H9 (cell line): ENCODE measurements around the gene PCNX2. TPM values are rescaled to one million over a fixed set of nuclear protein-coding genes. Genes with fewer than 3 reads are reported as not detected.

Experiments
- DNase-seq: peaks from one replicate; pipeline ENCODE4 v3.0.0-alpha.2; 2017
- H2AFZ ChIP-seq: one replicate; pipeline ENCODE4 v1.6.1; 2013; ENCODE audit warnings: mild to moderate bottlenecking, low read length, control low read depth, moderate library complexity
- H2AK5ac ChIP-seq: 2 replicates; pipeline ENCODE4 v1.6.1; 2013; ENCODE audit warnings: low read length, control low read depth, mixed read lengths; ENCODE audit not compliant: insufficient read length
- H2BK120ac ChIP-seq: one replicate; pipeline ENCODE4 v1.6.1; 2013; ENCODE audit warnings: low read depth, mild to moderate bottlenecking, low read length, control low read depth, inconsistent platforms; ENCODE audit not compliant: poor library complexity, severe bottlenecking
- H2BK12ac ChIP-seq: 2 replicates; pipeline ENCODE4 v1.6.1; 2013; ENCODE audit warnings: low read length, control low read depth, mixed read lengths, low read depth; ENCODE audit not compliant: insufficient read length
- H2BK15ac ChIP-seq: 2 replicates; pipeline ENCODE4 v1.6.1; 2013; ENCODE audit warnings: low read depth, low read length, control low read depth
- H2BK20ac ChIP-seq: one replicate; pipeline ENCODE4 v1.6.1; 2013; ENCODE audit warnings: low read depth, mild to moderate bottlenecking, low read length, control low read depth, inconsistent platforms; ENCODE audit not compliant: poor library complexity, severe bottlenecking
- H2BK5ac ChIP-seq: 2 replicates; pipeline ENCODE4 v1.6.1; 2013; ENCODE audit warnings: low read length, control low read depth, mixed read lengths; ENCODE audit not compliant: insufficient read length
- H3K14ac ChIP-seq: 2 replicates; pipeline ENCODE4 v1.6.1; 2013; ENCODE audit warnings: low read length, control low read depth; ENCODE audit not compliant: insufficient read depth
- H3K18ac ChIP-seq: 2 replicates; pipeline ENCODE4 v1.6.1; 2013; ENCODE audit warnings: low read depth, mild to moderate bottlenecking, mixed read lengths, low read length, control low read depth; ENCODE audit not compliant: insufficient read length
- H3K23ac ChIP-seq: 2 replicates; pipeline ENCODE4 v1.6.1; 2013; ENCODE audit warnings: low read length, control low read depth, mixed read lengths, low read depth; ENCODE audit not compliant: insufficient read length
- H3K23me2 ChIP-seq: 2 replicates; pipeline ENCODE4 v1.6.1; 2013; ENCODE audit warnings: low read depth, mild to moderate bottlenecking, mixed read lengths, low read length, control low read depth; ENCODE audit not compliant: insufficient read length, poor library complexity, severe bottlenecking
- H3K27ac ChIP-seq: 2 replicates; pipeline ENCODE4 v1.5.1; 2013; ENCODE audit warnings: low read length, control low read depth, mixed read lengths, low read depth; ENCODE audit not compliant: insufficient read length
- H3K27me3 ChIP-seq: 2 replicates; pipeline ENCODE4 v1.6.1; 2013; ENCODE audit warnings: low read length, control low read depth, inconsistent platforms; ENCODE audit not compliant: insufficient read depth
- H3K4ac ChIP-seq: 2 replicates; pipeline ENCODE4 v1.6.1; 2013; ENCODE audit warnings: low read depth, mild to moderate bottlenecking, control low read depth, inconsistent platforms, low read length, moderate library complexity
- H3K4me1 ChIP-seq: 2 replicates; pipeline ENCODE4 v1.6.1; 2013; ENCODE audit warnings: low read length, control low read depth, inconsistent platforms; ENCODE audit not compliant: insufficient read depth
- H3K4me2 ChIP-seq: 2 replicates; pipeline ENCODE4 v1.6.1; 2013; ENCODE audit warnings: low read length, control low read depth, mixed read lengths; ENCODE audit not compliant: insufficient read length, insufficient read depth
- H3K56ac ChIP-seq: 2 replicates; pipeline ENCODE4 v1.6.1; 2013; ENCODE audit warnings: low read depth, mild to moderate bottlenecking, mixed read lengths, low read length, control low read depth; ENCODE audit not compliant: insufficient read length
- H3K79me1 ChIP-seq: 2 replicates; pipeline ENCODE4 v1.6.1; 2013; ENCODE audit warnings: low read depth, mild to moderate bottlenecking, moderate library complexity, low read length, control low read depth, inconsistent platforms; ENCODE audit not compliant: insufficient read depth, poor library complexity, severe bottlenecking
- H3K79me2 ChIP-seq: 2 replicates; pipeline ENCODE4 v1.6.1; 2013; ENCODE audit warnings: low read length, control low read depth, inconsistent platforms; ENCODE audit not compliant: insufficient read depth
- H3K9ac ChIP-seq: 2 replicates; pipeline ENCODE4 v1.6.1; 2013; ENCODE audit warnings: low read length, control low read depth, mixed read lengths; ENCODE audit not compliant: insufficient read length; ENCODE audit errors: extremely low read depth
- H3K9me3 ChIP-seq: one replicate; pipeline ENCODE4 v1.6.1; 2013; ENCODE audit warnings: low read depth, low read length, inconsistent platforms; ENCODE audit not compliant: control insufficient read depth
- H3T11ph ChIP-seq: one replicate; pipeline ENCODE4 v1.6.1; 2013; ENCODE audit warnings: mild to moderate bottlenecking, low read length, control low read depth, inconsistent platforms
- H4K20me1 ChIP-seq: one replicate; pipeline ENCODE4 v1.6.1; 2013; ENCODE audit not compliant: control insufficient read depth, insufficient read length, insufficient read depth
- H4K5ac ChIP-seq: 2 replicates; pipeline ENCODE4 v1.6.1; 2013; ENCODE audit warnings: low read depth, mild to moderate bottlenecking, mixed read lengths, low read length, control low read depth; ENCODE audit not compliant: insufficient read length
- H4K8ac ChIP-seq: replicated peaks from 2 replicates; pipeline ENCODE4 v1.6.1; 2013; ENCODE audit warnings: low read length, control low read depth, mixed read lengths, low read depth; ENCODE audit not compliant: insufficient read length
- H4K91ac ChIP-seq: 2 replicates; pipeline ENCODE4 v1.6.1; 2013; ENCODE audit warnings: low read depth, mild to moderate bottlenecking, moderate library complexity, mixed read lengths, low read length, control low read depth; ENCODE audit not compliant: insufficient read length
- H3K27ac Mint-ChIP-seq, 3 experiments: 2 replicates in 2 of 3; 3 replicates in 1 of 3; pipeline ENCODE4 v1.8.0; 2020 to 2021; ENCODE audit warnings: mixed read lengths in 3 of 3, mild to moderate bottlenecking in 1 of 3, moderate library complexity in 1 of 3
- H3K27me3 Mint-ChIP-seq: 2 replicates; pipeline ENCODE4 v1.8.0; 2021; ENCODE audit warnings: low read depth, mild to moderate bottlenecking, moderate library complexity, mixed read lengths
- H3K36me3 Mint-ChIP-seq, 3 experiments: 2 replicates in 2 of 3; 3 replicates in 1 of 3; pipeline ENCODE4 v1.8.0; 2020 to 2021; ENCODE audit warnings: low read depth in 3 of 3, mixed read lengths in 3 of 3; ENCODE audit not compliant: insufficient read depth in 1 of 3
- H3K4me1 Mint-ChIP-seq, 2 experiments: 2 replicates each; pipeline ENCODE4 v1.8.0; 2020; ENCODE audit warnings: mixed read lengths in 2 of 2
- H3K4me3 Mint-ChIP-seq, 2 experiments: 2 replicates in 1 of 2; 3 replicates in 1 of 2; pipeline ENCODE4 v1.8.0; 2020 to 2021; ENCODE audit warnings: mild to moderate bottlenecking in 2 of 2, mixed read lengths in 2 of 2, moderate library complexity in 1 of 2
- H3K9me3 Mint-ChIP-seq, 2 experiments: 2 replicates in 1 of 2; 3 replicates in 1 of 2; pipeline ENCODE4 v1.8.0; 2020; ENCODE audit warnings: mild to moderate bottlenecking in 2 of 2, mixed read lengths in 2 of 2, moderate library complexity in 1 of 2
- WGBS: extraction: QIAGEN DNeasy Blood & Tissue Kit; methylation state at CpG from one replicate; pipeline ENCODE4 v1.1.7; 2013; ENCODE audit warnings: missing lambda C conversion rate, low lambda C conversion rate, mixed read lengths; ENCODE audit not compliant: insufficient read length; ENCODE audit errors: extremely low coverage; 5-methylcytosine and 5-hydroxymethylcytosine counted together
- total RNA-seq: library from RNA; stranded (reverse); gene quantifications from 2 replicates; pipeline ENCODE4 v1.2.1, GENCODE V29; 2021
- TF ChIP-seq, protein P1 (sequence below): fragments of 200-600 bp; sonication (generic); conservative IDR thresholded peaks from 3 replicates; pipeline ENCODE4 v1.8.0; 2021; ENCODE audit warnings: antibody characterized with exemption, mild to moderate bottlenecking

PCNX2 gene
- total RNA-seq, 1 experiment from 2014 or later, result 45.1 TPM

DNA sequence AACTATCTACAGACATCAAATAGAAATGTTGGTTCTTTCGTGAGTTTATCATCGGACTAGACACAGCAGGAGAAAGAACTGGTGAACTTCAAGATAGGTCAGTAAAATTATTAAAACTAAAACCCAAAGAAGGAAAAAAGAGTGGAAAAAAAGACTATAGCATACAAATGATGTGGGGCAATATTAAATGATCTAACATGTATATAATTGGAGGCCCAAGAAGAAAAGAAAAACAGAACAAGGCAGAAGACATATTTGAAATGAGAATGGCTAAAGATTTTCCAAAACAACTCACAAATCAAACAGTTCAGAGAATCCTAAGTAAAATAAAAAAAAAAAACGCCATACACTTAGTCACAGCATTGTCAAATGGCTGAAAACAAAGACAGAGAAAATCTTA lies 101.8 kb downstream of the PCNX2 start:
- no peak overlapping the region for H2AFZ ChIP-seq
- H3K27ac Mint-ChIP-seq, result no peak overlapping the region; a peak in 1 of 7 replicates
- H3K36me3 Mint-ChIP-seq, result peaks cover 51 to 73% (median 65%) of the 10 kb centered on the region in 3 experiments

More for the DNA sequence above, 101.8 kb downstream of the PCNX2 start:
- Histone ChIP-seq H3K4ac (no peak overlapping the region), H3T11ph (no peak overlapping the region), H3K18ac (no peak overlapping the region), H2BK15ac (no peak overlapping the region), H4K91ac (no peak overlapping the region), H2BK120ac (no peak overlapping the region), H3K4me1 (no peaks in the 10 kb centered on the region), H3K4me2 (no peak overlapping the region), H2AK5ac (no peak overlapping the region), H3K9me3 (no peaks in the 10 kb centered on the region), H3K23me2 (no peaks in the 10 kb centered on the region), H3K23ac (no peak overlapping the region), H2BK12ac (no peak overlapping the region), H3K79me1 (no peaks in the 10 kb centered on the region), H3K27me3 (no peaks in the 10 kb centered on the region), H4K8ac (no peak overlapping the region), H3K56ac (no peak overlapping the region), H4K5ac (no peak overlapping the region), H4K20me1 (no peaks in the 10 kb centered on the region), H3K27ac (no peak overlapping the region), H3K79me2 (no peaks in the 10 kb centered on the region), H2BK5ac (no peak overlapping the region), H3K9ac (no peak overlapping the region), H2BK20ac (no peak overlapping the region), H3K14ac (no peak overlapping the region)
- no peaks in the 10 kb centered on the region for H3K27me3 Mint-ChIP-seq
- TF ChIP-seq, protein P1, sequence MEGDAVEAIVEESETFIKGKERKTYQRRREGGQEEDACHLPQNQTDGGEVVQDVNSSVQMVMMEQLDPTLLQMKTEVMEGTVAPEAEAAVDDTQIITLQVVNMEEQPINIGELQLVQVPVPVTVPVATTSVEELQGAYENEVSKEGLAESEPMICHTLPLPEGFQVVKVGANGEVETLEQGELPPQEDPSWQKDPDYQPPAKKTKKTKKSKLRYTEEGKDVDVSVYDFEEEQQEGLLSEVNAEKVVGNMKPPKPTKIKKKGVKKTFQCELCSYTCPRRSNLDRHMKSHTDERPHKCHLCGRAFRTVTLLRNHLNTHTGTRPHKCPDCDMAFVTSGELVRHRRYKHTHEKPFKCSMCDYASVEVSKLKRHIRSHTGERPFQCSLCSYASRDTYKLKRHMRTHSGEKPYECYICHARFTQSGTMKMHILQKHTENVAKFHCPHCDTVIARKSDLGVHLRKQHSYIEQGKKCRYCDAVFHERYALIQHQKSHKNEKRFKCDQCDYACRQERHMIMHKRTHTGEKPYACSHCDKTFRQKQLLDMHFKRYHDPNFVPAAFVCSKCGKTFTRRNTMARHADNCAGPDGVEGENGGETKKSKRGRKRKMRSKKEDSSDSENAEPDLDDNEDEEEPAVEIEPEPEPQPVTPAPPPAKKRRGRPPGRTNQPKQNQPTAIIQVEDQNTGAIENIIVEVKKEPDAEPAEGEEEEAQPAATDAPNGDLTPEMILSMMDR, result no peak
- no peak for DNase-seq
- no peaks in the 10 kb centered on the region for H3K4me1 Mint-ChIP-seq
- no CpG with 5 or more reads among the region's 3 CpGs for WGBS
- no peak overlapping the region for H3K4me3 Mint-ChIP-seq
- peaks cover 12 to 20% of the 10 kb centered on the region in 2 experiments for H3K9me3 Mint-ChIP-seq
